OCI-LY3 (cell line): ENCODE data around the gene CPSF7.
A peak's percentile ranks its signal among the peaks of the same experiment; 100 is the strongest.

Experiments used
- EZH2phosphoT487 ChIP-seq: fragments of 200-600 bp; shearing (Covaris generic); IDR thresholded peaks from 2 replicates; pipeline ENCODE4 v1.6.1; 2018; ENCODE audit warnings: antibody characterized with exemption, mixed run types, low read depth
- TF ChIP-seq, protein P1 (sequence below): fragments of 200-600, 300-600 bp; sonication (generic); IDR thresholded peaks from 2 replicates; pipeline ENCODE4 v1.5.1; 2014; ENCODE audit warnings: antibody characterized with exemption, low read length, low read depth

DNA sequence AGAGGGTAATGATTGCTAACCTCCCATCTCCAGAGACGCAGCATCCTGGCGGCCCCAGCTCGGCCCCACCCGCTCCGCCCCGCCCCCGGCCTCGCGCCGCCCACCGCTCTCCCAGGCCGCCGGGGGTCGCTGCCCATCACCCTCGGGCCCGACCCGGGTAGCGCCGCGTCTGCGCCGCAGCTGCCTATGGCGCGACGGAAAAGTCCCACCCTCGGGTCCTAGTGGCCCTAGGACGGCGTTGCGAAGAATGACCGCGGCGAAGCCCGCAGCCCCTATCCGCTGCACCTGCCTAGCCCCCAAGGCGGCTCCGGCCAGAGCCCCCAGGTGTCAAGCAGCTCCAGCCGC lies 457 bp downstream of the CPSF7 start:
- TF ChIP-seq EZH2phosphoT487: no peak
- TF ChIP-seq, protein P1, sequence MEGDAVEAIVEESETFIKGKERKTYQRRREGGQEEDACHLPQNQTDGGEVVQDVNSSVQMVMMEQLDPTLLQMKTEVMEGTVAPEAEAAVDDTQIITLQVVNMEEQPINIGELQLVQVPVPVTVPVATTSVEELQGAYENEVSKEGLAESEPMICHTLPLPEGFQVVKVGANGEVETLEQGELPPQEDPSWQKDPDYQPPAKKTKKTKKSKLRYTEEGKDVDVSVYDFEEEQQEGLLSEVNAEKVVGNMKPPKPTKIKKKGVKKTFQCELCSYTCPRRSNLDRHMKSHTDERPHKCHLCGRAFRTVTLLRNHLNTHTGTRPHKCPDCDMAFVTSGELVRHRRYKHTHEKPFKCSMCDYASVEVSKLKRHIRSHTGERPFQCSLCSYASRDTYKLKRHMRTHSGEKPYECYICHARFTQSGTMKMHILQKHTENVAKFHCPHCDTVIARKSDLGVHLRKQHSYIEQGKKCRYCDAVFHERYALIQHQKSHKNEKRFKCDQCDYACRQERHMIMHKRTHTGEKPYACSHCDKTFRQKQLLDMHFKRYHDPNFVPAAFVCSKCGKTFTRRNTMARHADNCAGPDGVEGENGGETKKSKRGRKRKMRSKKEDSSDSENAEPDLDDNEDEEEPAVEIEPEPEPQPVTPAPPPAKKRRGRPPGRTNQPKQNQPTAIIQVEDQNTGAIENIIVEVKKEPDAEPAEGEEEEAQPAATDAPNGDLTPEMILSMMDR: peak; percentile 43
